NK-92 (cell line): ENCODE results near the gene TCP10L.

Experiments
- DNase-seq: peaks from one replicate; lab custom pipeline; 2025; ENCODE audit not compliant: unreplicated experiment; lab: John Stamatoyannopoulos, UW

TCP10L gene

GRCh38 chr21:32523988-32524719 lies 61.2 kb downstream of the TCP10L start:
- no peak for DNase-seq
